NCI-H524 (cell line): ENCODE measurements around the gene COPE.
"Not testable (repeated sequence)": the region's sequence is repeated elsewhere in the genome, so short reads cannot be mapped to it uniquely, and the experiment has no call there.

Source experiments
- DNase-seq, 2 experiments: peaks; one replicate each; lab custom pipeline; 2025; lab: John Stamatoyannopoulos, UW

COPE gene

DNA sequence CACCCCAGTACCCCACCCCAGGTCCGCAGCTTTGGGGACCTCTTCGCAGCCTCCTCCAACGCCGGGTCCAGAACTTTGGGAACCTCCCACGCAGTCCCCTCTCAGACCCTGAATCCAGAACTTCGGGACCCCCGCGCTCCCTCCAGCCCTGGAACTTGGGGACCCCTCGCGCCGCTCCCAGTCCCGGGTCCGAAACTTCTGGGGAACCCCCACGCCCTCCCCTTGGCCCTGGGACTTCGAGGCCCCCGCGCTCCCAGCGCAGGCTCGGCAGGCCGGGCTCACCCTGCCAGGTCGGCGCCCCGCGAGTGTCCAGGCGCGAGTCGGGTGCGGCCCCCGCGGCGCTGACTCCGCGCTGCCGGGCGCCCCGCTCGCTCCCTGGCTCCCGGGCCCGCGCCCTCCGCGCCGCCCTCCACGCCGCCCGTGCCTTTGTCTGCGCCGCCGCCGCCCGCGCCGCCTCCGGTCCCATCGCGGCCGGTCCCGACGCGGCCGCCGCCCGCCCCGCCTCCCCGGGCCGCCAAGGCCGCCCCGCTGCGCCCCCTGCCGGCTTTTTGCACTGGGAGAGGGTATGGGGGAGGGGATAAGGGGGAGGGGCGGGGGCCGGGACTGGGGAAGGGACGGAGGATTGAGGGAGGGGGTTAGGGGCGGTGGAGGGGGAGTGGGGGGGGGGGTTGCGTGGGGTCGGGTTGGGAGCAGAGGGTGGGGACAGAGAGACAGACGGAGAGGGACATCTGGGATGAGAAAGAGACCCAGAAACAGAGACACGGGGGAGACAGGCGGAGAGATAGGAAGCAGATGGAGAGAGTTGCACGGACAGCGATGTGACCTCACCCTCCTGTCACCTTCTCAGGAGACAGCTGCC, 21.8 kb upstream of the COPE start, which contains the start of gene HOMER3:
Gene HOMER3, minus strand, starts transcription at position 449 of the 859 bp plus-strand sequence. CDS start 2,235 bp downstream, outside the sequence.
- DNase-seq = peak; percentile 48 to 76

- no peak for DNase-seq
These were observed 21.0 kb upstream of the COPE start for GRCh38 chr19:18939922-18940768.

GRCh38 chr19:18939163-18939562, 20.0 kb upstream of the COPE start:
- no peak for DNase-seq

- no peak for DNase-seq
These were observed 14.1 kb upstream of the COPE start for GRCh38 chr19:18933297-18933696.

- no peak for DNase-seq
These were observed 13.1 kb upstream of the COPE start for GRCh38 chr19:18932216-18932841.

DNA sequence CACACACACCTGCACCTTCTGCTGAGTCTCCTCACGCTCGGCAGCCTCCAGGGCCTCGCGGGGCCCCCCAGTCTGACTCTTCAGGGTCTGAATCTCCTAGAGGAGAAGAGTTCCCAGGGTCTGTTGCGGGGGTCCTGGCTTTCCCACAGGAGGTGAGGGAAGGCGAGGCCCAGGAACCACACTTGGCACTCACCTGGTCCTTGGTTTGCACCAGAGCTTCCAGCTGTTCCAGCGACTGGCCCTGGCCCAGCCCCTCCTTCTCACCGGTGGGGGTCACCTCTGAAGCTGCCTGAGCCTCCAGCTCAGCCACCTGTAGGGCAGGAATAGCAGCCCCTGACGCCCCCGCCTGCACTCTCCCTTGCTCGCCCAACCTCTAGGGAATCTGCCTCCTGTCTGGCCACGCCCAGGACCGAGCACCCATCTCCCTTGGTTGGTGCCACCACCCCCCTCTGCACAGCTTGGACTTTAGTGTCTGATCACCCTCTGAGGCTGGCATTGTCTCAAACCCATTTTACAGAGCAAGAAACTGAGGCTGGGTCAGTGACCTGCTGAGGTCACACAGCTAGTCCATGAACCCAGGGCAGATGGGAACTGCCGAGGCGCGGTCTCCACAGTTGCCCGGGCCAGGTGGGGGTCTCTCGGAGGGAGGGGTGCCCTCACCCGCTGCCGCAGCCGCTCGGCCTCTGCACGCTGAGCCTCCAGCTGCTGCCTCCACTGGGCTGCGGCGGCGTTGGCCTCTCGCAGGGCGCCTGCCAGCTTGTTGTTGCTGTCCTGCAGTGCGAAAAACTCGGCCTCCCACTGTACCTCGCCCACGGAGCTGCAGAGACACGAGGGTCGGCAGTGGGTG, 12.4 kb upstream of the COPE start:
- DNase-seq = no peak

DNA sequence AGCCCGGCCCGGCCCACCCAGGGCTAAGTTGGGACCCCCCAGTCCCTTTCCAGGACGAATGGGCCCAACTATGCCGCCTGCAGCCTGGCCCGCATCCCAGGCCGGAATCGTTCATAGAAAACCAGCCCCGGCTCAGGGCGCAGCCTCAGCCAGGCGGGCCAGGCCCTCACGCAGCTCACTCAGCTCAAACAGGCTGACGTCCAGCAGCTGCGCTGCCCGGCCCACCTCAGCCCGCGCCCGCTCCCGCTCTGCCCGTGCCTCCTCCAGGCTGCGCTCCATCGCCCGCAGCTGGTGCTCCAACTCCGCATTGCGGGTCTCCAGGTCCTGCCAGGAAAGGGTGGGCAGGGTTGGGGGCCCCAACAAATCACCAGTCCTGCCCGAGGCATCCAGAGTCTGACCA, 10.1 kb upstream of the COPE start:
- no peak for DNase-seq

GRCh38 chr19:18928018-18928805, 9.0 kb upstream of the COPE start:
- DNase-seq = no peak

GRCh38 chr19:18924684-18925213, 5.6 kb upstream of the COPE start:
- DNase-seq = no peak

- no peak for DNase-seq
These were observed 3.2 kb upstream of the COPE start for GRCh38 chr19:18922228-18922985.

DNA sequence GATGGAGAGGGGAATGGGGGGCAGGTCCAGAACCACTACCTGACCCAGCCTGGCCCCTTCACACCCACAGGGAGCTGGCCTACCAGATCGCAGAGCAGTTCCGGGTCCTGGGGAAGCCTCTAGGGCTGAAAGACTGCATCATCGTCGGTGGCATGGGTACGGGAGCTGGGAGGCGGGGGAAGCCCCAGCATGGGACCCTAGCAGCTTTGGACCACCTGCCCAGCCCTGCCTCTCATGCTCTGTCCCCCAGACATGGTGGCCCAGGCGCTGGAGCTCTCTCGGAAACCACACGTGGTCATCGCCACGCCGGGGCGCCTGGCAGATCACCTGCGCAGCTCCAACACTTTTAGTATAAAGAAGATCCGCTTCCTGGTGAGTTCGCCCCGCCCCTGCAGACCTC, 2.4 kb upstream of the COPE start:
- no peak for DNase-seq

DNA sequence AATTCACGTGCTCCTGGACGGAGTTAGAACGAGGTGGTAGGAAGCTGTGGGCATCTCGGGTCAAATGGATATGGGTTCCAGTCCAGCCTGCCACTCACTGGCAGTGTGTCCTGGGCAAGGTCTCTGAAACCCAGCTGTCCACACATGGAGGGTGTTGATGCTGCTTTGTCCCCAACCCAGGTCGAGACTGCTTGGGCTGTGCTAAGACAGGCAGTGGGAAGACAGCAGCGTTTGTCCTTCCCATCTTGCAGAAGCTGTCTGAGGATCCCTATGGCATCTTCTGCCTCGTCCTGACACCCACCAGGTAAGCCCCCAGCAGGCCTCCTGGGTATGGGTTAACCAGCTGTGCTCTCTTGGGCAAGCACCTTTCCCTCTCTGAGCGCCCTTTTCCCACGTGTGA, 1.2 kb upstream of the COPE start:
- no peak for DNase-seq

GRCh38 chr19:18919900-18920214, 670 bp upstream of the COPE start:
- no peak for DNase-seq

GRCh38 chr19:18917593-18917992, 1.6 kb downstream of the COPE start:
- DNase-seq = not testable (repeated sequence)

DNA sequence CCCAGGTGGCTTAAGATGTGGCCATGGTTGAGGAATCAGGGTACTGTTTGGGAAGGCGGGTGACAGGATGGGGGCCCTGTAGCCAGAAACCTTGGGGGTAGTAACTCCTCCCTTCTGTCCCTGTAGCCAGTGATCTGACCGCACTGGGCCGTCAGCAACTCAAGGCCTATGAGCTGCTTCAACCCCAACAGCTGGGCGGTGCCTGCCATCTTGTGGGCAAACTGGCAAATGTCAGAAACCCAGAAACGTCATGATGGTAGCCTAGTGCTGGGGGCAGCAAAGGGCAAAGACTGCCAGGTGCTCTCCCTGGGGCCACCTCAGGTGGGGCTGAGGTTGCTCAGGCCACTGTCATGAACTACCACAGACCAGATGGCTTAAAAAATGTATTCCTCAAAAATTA, 3.5 kb downstream of the COPE start:
- DNase-seq = peak; percentile 64 to 75

GRCh38 chr19:18913466-18913865, 5.7 kb downstream of the COPE start:
- DNase-seq = no peak

DNA sequence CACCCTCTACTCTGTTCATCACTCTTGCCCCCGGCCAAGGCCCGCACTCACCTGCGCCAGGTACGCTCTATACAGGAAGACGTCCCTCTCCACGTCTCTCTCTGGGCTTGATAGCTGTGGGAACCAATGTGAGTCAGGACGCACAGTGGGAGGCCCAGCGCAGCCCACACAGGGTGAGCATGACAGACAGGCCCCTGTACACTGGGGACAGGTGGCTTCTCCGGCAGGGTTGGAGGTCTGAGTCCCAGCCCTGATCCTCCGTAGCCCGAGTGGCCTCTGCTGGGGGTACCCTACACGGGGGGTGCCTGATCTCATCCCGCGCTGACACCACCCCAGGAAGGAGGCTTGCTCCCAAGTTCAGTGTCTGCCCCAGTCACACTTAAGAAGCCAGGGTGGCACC, 6.3 kb downstream of the COPE start:
- DNase-seq = no peak

DNA sequence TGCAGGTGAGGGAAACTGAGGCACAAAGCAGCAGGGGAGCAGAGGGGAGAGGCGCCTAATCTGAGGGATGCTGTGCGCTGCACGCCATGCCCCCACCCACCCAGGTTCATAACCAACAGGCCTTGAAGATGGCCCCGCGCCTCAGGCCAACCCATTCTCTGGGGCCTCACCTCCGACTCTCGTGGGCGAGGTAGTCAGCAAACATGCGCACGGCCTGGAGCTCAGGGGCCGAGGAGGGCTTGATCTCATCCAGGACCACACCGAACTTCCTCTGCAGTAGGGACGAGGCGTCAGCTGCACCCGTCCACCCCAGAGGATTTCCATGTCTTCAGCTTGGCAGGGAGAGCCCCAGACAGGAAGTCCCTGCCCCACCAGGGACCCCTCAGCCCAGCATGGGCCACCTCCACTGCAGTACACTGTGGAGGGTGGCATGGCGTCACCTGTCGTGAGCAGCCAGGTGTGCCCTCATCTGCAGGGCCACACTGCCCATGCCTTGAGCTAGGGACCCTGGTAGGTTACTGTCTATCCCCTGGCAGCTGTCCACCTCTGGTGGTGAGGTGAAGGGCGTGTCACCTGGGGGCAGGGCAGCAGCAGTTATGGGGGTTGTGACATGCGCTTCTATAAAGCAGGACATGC, 8.3 kb downstream of the COPE start:
- DNase-seq = no peak

DNA sequence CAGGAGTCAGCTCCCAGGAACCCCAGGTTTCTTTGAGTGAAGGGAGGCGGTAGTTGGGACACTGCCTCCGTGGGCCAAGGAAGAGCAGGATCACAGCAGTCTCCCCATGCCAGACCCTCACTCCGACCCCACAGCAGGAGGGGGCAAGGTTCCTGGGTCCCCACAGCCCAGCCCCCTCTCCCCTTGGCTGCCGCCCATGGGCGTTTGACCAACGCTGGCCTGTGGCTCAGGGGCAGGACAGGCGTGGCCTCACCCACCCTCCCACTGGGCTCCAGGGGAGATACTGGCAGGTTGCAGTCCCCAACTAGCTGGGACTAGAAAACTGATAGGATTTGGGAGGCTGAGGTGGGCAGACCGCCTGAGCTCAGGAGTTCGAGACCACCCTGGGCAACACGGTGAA, 9.2 kb downstream of the COPE start:
- no peak for DNase-seq
